GM10847 (cell line): Measurements from ENCODE around the gene SREK1IP1.

Experiments
- POLR2A ChIP-seq: IDR thresholded peaks from 2 replicates; pipeline ENCODE4 v1.6.1; 2011; ENCODE audit not compliant: insufficient read length; ENCODE audit errors: extremely low read depth

The SREK1IP1 gene

GRCh38 chr5:64693636-64694035 lies 74.9 kb downstream of the SREK1IP1 start:
- no peak for TF ChIP-seq POLR2A

GRCh38 chr5:64691291-64691690 lies 77.2 kb downstream of the SREK1IP1 start:
- no peak for TF ChIP-seq POLR2A

GRCh38 chr5:64690417-64691151 lies 77.9 kb downstream of the SREK1IP1 start, which contains the start of gene SHISAL2B:
SHISAL2B (plus strand) TSS chr5:64690503; CDS start chr5:64690624, 121 bp downstream.
- TF ChIP-seq POLR2A, result no peak

- TF ChIP-seq POLR2A, result no peak
Observed at GRCh38 chr5:64690104-64690416, 78.4 kb downstream of the SREK1IP1 start.

DNA sequence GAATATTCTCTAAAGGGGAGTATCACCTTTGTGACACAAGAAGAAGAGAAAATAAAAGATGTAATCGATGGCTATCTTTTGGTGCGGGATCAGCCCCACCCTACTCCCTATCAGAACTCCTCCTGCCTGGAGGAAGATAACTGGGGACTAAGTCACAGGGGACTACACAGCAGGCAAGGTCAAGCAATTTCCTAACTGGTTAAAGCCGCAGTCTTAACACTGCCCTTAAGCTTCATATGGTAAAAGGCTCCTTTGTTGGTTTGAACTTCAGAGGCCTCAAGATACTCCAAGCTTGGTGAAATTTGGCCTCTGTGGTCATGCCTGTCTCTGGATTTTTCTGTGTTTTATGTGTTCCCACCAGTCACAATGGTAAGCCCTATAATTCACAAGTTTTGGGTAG lies 79.5 kb downstream of the SREK1IP1 start:
- TF ChIP-seq POLR2A, result no peak

DNA sequence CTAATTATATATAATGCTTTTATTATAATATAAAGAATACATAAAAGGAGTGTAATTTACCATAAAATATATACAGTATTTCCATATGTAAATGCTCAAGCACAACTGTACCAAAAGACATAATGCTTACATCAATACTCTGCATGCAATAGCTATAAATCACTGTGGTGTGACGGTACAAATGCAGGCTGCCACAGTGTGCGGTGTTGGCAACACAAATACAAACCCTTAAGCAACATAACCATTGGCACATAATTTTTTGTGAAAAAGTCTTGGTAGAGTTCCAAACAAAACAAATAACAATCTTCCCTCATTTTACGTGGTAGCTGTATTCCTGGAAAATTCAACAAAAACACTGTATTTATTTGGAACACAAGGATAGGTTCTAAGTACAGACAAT lies 80.1 kb downstream of the SREK1IP1 start:
- no peak for TF ChIP-seq POLR2A

DNA sequence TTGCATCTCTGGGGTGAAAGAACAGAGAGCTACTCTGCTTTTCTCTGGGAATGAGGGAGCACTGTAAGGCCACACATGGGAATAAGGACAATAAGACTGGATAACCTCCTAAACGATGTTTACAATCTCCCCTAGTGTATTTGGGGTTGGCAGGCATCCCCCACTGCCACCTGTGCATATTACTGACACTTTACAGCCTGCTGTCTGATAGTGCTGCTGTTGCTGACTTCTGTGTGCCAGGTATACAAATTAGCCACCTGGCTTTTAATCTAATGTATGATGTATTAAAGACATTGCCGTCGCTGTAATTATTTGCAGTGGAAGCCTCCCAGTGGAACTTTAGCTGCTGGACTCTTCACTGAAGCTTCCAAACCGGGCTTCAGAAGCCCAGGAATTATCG lies 82.6 kb downstream of the SREK1IP1 start:
- no peak for TF ChIP-seq POLR2A

GRCh38 chr5:64682608-64683007 lies 85.9 kb downstream of the SREK1IP1 start:
- TF ChIP-seq POLR2A, result no peak

DNA sequence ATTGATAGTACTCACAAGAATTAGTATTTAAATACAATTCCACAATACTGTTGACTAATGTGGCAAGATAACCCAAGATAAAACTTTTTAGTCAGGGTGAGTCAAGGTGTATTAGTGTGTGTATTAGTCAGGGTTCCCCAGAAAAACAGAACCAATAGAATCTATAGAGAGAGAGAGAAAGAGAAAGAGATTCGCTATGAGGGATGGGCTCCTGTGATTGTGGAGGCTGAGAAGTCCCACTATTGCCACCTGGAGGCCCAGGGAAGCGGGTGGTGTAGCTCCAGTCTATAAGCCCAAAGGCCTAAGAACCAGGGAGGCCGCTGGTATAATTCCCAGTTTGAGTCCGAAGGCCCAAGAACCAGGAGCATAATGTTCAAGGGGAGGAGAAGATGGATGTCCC lies 88.2 kb downstream of the SREK1IP1 start:
- no peak for TF ChIP-seq POLR2A

DNA sequence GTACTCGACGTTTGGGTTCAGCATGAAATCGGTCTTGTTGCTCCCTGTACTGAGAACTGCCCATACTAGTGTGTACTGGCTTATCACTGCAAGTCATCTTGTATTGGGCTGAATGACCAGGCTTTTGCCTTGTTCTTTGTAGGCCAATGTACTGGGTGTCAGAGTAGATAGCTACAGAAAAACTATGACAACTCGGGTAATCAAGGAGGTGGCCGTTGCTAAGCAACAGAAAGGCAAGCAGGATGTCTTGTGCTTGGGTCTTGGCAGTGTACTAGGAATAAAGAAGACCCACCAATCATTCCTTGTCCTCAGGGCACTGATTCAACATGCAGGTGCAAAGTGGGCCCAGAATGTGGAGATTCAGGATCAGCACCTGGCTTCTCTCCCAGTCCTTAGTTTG lies 90.1 kb downstream of the SREK1IP1 start:
- TF ChIP-seq POLR2A, result no peak

DNA sequence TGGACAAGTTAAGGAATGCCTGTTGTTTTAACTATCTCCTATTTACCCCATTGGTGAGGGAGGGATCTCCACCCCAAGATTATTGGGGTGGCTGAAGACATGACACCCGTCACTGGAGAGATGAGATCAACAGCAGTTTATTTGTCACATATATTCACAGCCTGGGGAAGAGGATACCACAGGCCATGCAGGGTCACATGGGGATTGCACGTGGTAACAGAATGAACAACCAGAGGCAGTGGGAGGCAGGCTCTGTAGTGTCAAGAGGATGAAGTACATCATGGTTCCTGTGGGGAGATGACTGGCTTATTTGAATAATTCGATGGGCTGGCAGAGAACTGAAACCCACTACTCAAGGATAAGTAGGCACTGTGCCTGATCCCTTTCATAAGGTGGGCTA lies 96.8 kb downstream of the SREK1IP1 start:
- no peak for TF ChIP-seq POLR2A

- no peak for TF ChIP-seq POLR2A
Observed at GRCh38 chr5:64670277-64670676, 98.2 kb downstream of the SREK1IP1 start.
